Activated T-cell treated with anti-CD3 and anti-CD28 coated beads, Interleukin-2, amount 50 U/mL, for 1 hour (primary cell): Measurements from ENCODE around the gene HIVEP1.
A peak's percentile ranks its signal among the peaks of the same experiment; 100 is the strongest.

Experiments
- DNase-seq: peaks from one replicate; pipeline ENCODE4 v3.0.0-alpha.2; 2020

HIVEP1 gene

DNA sequence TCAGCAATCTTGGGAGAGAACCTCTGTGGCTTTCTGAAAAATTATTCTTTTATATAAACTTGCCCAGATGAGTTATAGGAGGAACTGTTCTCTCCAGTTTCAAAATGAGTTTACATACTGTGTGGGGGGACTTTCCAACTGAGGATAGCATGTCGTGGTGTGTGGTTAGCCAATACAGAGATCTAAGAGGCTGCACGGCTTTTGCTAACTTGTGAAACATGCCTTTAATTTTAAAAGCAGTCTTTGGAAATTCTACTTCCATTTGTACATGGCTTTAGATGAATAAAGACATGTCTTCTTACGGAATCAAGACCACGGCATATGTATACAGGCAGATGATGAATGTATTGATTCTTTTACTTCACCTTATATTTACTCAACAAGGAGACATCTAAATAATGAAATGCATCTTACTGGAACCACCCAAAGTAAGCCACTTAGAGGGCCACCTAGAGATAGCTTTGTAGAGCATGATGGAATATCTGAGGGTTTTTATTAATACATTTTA is 39.8 kb downstream of the HIVEP1 start:
- no peak for DNase-seq

DNA sequence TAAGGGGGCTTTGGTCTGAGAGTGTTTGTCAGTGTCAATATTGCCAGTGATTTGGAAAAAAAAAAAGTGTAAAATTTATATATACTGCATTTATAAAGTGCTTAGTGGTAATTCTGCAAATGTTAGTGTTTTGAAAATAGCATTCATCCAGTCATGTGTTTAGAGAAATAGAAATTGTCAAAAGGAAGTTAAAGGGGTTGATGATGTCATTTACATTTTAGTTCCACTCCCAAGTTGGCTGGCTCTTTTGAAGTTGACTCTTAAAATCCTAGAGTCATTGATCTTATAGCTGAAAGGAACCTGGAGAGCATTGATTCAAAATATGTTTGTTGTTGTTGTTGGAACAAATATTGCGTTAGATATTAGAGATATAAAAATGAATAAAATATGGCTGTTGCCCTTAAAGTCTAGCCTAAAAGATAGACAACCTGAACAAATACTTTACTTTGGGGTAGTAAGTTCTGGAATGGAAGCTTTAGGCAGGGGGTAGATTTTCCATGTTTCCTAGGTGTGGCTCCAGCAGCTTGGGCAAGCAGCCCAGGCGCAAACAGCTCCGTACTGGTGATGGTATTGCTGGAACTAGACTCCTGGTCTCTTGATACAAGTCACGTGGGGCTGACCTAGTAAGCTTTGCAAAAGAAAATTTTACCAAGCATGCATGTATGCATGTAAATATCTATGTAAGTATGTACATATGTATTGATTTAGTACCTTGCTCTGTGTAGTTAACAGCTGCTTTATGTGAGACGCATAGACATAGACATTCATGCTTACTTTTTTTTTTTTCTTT is 46.3 kb downstream of the HIVEP1 start:
- no peak for DNase-seq

GRCh38 chr6:12060780-12061609 is 48.9 kb downstream of the HIVEP1 start:
- peak; percentile 73 for DNase-seq

DNA sequence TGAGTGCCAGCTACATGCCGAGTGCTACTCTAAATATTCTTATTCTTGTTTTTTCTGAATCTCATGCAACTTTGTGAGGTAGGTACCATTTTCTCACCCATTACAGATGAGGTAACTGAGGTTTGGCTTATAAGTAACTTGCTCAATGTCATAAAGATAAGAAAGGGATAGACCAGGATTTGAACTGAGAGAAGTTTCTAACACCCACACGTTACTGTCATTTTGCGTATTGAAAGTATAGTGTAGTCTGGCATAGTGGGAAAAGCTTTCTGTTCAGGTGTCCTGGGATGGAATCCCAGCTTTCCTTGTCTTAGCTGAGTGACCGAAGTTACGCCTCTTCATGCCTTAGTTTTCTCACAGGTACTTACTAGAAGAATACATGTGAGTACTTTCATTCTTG is 50.5 kb downstream of the HIVEP1 start:
- DNase-seq = no peak

DNA sequence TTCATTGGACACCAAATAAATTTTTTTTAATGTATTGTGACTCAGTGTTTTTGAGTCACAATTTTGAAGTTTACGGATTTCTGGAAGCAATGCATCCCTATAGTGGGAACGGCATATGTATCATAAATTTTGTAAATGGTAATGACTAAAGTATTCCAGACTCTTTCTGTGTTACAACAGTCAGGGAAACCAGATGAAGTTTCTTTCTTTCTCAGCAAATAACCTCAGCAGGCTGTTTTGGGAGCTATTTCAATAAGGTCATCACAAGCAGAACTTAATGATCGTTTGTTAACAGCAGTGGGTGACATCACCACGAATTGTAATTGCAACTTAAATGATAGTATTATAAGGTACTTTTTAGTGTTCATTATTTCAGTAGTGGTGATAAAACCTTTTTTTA is 52.0 kb downstream of the HIVEP1 start:
- no peak for DNase-seq

DNA sequence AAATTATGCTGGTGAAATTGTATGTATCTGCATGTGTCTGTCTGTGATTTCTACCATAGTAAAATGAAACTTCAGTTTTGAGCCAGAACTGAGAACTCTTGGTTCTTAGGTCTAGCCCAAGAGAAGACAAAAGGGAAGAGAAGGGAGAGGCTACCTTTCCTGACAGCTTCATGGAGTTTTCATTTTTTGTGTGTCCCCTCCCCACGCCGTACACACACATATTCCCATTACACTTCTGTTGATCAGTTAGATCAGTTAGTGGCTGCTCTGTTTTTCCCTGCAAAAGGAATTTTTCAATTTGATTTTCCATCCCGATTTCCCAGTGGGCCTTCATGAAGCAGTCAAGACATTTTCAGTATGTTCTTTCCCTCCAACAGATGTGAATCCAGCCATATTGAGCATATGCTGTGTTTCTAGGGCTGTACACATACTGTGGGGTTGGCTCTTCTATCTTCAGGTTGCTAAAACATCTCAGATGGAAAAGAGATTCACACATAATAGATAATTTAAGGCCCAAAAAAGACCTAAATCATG is 52.5 kb downstream of the HIVEP1 start:
- DNase-seq = no peak

GRCh38 chr6:12065321-12066140 is 53.4 kb downstream of the HIVEP1 start:
- DNase-seq = no peak

- DNase-seq = no peak
Measured at GRCh38 chr6:12066297-12066696, 54.2 kb downstream of the HIVEP1 start.

DNA sequence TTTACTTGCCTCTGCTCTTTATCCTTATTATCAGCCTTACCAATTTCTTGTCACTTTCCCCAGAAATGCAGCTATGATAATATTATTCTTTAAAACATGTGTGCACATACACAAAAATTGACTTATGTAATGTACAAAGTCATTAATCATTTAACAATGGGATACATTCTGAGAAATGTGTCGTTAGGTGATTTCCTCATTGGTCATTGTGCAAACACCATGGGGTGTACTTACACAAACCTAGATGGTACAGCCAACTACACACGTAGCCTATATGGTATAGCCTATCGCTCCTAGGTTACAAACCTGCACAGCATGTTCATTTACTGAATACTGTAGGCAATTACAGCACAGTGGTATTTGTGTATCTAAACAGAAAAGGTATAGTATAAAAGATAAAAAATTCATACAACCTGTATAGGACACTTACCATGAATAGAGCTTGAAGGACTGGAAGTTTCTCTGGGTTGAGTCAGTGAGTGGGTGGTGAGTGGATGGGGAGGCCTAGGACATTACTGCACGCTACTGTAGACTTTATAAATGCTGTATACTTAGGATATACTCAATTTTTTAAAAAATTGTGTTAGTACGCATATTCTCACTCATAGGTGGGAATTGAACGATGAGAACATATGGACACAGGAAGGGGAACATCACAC is 56.9 kb downstream of the HIVEP1 start:
- DNase-seq = no peak

DNA sequence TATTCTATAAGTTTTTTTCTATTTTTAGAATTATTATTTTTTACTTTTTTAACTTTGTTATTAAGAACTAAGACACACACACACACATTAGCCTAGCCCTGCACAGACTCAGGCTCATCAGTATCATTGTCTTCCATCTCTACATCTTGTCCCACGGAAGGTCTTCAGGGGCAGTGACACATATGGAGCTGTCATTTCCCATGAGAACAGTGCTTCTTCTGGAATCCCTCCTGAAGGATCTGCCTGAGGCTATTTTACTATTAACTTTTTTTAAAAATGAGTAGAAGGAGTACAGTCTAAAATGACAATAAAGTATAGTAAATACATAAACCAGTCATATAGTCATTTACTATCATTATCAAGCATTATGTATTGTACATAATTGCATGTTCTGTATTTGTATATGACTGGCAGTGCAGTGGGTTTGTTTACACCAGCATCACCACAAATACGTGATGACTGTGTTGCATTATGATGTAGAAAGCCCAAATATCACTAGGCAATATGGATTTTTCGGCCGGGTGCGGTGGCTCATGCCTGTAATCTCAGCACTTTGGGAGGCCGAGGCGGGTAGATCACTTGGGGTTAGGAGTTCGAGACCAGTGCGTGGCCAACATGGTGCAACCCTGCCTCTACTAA is 57.9 kb downstream of the HIVEP1 start:
- DNase-seq = no peak

GRCh38 chr6:12071064-12071615 is 59.0 kb downstream of the HIVEP1 start:
- no peak for DNase-seq

DNA sequence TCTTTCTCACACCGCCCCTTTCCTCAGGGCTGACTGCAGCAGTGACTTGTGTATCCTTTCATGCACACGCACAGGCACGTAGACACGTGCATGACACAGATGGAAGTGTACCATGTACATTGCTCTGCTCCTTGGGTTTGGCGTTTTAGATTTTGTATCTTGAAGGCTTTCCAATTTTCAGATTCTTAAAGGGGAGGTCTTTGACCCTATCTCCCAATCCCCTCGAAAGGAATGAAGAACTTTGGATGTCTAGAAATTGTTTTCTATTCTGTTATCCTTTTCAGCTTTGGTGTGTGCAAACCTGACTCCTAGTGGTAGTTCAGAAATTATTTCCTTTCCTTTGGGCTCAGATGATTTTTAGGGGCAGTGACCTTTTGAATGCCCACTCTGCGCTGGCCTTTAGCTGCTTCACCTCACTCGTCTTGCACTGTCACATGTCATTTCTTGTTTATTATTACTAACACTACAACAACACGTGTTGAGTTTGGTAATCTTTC is 63.0 kb downstream of the HIVEP1 start:
- no peak for DNase-seq

GRCh38 chr6:12077021-12077710 is 65.1 kb downstream of the HIVEP1 start:
- DNase-seq = no peak

GRCh38 chr6:12078014-12078413 is 65.9 kb downstream of the HIVEP1 start:
- no peak for DNase-seq

- no peak for DNase-seq
Measured at GRCh38 chr6:12081771-12082170, 69.7 kb downstream of the HIVEP1 start.

DNA sequence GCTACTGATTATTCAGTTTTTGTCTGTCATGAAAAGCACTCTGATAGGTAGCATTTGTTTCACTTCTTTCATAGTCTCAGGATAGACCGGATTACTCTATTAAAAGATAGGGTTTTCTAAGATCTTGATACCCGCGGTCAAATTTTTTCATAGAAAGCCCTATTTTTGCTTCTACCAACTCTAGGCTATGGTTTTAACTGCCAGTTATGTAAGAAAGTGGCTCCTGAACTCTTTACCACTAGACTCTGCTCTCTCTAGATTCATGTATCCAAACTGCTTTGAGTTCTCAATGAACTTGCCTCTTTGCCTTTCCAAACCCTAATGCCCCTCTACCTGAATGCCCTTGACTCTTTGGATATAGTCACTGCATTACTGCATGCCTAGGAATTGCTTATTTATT is 70.3 kb downstream of the HIVEP1 start:
- DNase-seq = no peak

GRCh38 chr6:12083302-12083701 is 71.2 kb downstream of the HIVEP1 start:
- no peak for DNase-seq

DNA sequence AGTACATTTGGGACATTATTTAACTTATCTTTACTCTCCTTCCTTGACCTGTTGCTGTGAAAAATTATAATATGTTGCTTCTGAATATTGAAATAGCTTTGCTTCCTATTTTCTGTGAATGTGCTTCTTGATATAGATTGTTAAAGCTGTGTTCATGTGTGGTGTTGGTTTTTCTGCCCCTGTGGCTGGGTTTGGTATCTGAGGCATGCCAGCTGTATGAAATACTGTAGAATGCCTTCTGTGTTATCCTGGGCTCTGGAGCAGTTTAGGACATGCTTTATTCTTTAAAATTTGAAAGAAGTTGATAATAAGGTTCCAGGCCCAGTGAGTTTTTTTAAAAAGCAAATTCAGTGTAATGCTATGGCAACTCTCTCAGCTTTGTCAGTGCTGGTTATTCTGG is 71.7 kb downstream of the HIVEP1 start:
- no peak for DNase-seq

DNA sequence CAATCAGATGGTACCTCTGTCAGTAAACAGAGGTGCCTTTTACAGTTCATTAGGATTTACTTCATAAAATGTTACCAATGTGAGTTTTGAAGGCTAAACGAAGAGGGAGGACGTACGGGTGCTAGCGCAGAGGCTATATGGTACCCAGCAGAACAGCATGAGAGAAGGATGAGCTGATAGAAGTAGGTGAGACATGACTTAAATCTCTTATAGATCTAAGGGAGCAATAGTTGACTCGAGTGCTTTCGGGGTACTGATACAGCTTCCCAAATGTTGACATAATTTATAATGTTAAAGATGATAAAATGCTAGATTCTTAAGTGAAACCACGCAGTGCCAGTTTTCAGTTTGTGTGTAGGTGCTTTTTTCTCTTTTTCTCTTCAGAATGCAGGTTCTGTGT is 72.6 kb downstream of the HIVEP1 start:
- no peak for DNase-seq

- no peak for DNase-seq
Measured at GRCh38 chr6:12088531-12088930, 76.4 kb downstream of the HIVEP1 start.

DNA sequence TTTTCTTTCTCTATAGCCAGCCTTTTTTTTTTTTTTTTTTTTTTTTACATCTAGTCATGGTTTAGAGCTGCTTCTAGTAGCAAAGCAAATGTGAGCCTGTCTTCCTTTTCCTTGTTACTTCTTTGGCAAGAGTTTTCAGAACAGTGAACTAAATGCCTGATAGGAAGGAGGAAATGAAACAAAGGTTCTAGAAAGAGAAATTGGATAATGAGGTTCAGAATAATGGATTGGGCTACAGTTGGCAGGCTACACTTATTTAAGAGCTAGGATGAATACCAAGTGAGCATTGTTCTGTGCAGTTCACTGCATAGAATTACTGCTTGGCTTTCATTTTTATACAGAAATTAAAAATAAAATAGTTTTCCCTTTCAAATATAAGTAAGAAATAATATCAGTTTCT is 78.6 kb downstream of the HIVEP1 start:
- DNase-seq = no peak
